ENCODE results near the gene SPINK2. TPM values are rescaled to one million over a fixed set of nuclear protein-coding genes. Genes with fewer than 3 reads are reported as not detected.

Gene SPINK2
- polyA plus RNA-seq, 3 donors: not detected

- intact Hi-C loops (cut with micrococcal nuclease): no loop called here
- H3K79me2 ChIP-seq (ENCODE audit: insufficient read depth, low read length): no peaks in the 10 kb centered on the region
- Mint-ChIP-seq H3K27me3 (ENCODE audit: low read depth in 3 of 3) (peaks cover 20 to 38% (median 26%) of the 10 kb centered on the region in 3 donors), H3K36me3 (peaks cover 0 to 6% of the 10 kb centered on the region in 2 donors), H3K27ac (no peak overlapping the region), H3K9me3 (peaks cover 0 to 3% (median 0%) of the 10 kb centered on the region in 7 donors), H3K4me1 (peaks cover 25% of the 10 kb centered on the region), H3K4me3 (no peak overlapping the region)
- H3K9me3 ChIP-seq (replicated peaks in 1 of 2; ENCODE audit: control insufficient read depth in 1 of 2, insufficient read depth in 1 of 2, low read length in 2 of 2): no peaks in the 10 kb centered on the region
- TF ChIP-seq, protein P1, sequence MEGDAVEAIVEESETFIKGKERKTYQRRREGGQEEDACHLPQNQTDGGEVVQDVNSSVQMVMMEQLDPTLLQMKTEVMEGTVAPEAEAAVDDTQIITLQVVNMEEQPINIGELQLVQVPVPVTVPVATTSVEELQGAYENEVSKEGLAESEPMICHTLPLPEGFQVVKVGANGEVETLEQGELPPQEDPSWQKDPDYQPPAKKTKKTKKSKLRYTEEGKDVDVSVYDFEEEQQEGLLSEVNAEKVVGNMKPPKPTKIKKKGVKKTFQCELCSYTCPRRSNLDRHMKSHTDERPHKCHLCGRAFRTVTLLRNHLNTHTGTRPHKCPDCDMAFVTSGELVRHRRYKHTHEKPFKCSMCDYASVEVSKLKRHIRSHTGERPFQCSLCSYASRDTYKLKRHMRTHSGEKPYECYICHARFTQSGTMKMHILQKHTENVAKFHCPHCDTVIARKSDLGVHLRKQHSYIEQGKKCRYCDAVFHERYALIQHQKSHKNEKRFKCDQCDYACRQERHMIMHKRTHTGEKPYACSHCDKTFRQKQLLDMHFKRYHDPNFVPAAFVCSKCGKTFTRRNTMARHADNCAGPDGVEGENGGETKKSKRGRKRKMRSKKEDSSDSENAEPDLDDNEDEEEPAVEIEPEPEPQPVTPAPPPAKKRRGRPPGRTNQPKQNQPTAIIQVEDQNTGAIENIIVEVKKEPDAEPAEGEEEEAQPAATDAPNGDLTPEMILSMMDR (IDR thresholded peaks at IDR 0.05): no peak
- no peak overlapping the region for H3K4me2 ChIP-seq (replicated peaks; ENCODE audit: extremely low read depth, low read length, poor library complexity, severe bottlenecking)
- no peak overlapping the region for H3K27ac ChIP-seq (ENCODE audit: low read depth in 1 of 2, low read length in 2 of 2)
- H3K27me3 ChIP-seq (ENCODE audit: control insufficient read depth in 2 of 2, insufficient read depth in 2 of 2, low read length in 2 of 2): peaks cover 19 to 22% of the 10 kb centered on the region in 2 donors
- H3K4me1 ChIP-seq (ENCODE audit: control insufficient read depth in 1 of 2, insufficient read depth in 2 of 2, low read length in 2 of 2): peaks cover 11 to 14% of the 10 kb centered on the region in 2 donors
- WGBS (ENCODE audit: insufficient coverage): no CpG with 5 or more reads among the region's 1 CpG
- no peak overlapping the region for H3K4me3 ChIP-seq (replicated peaks in 1 of 3; ENCODE audit: low read depth in 2 of 3, low read length in 3 of 3)
- H3K9ac ChIP-seq (ENCODE audit: insufficient read depth, low read length, poor library complexity, severe bottlenecking): no peak overlapping the region
- no peaks in the 10 kb centered on the region for H3K36me3 ChIP-seq (replicated peaks in 1 of 2; ENCODE audit: control insufficient read depth in 1 of 2, insufficient read depth in 2 of 2, low read length in 2 of 2)
- H2AFZ ChIP-seq (ENCODE audit: insufficient read depth, low read depth, low read length, poor library complexity, severe bottlenecking): no peak overlapping the region
- no peaks in the 10 kb centered on the region for H4K20me1 ChIP-seq (ENCODE audit: insufficient read depth, low read length)
- DNase-seq: no peak
Observed at GRCh38 chr4:56818797-56819196, 2.7 kb downstream of the SPINK2 start.

- H3K79me2 ChIP-seq (ENCODE audit: insufficient read depth, low read length): no peaks in the 10 kb centered on the region
- Mint-ChIP-seq H3K27ac (no peak overlapping the region), H3K9me3 (peaks cover 0 to 3% (median 0%) of the 10 kb centered on the region in 7 donors), H3K36me3 (peaks cover 0 to 6% of the 10 kb centered on the region in 2 donors), H3K4me1 (peaks cover 25% of the 10 kb centered on the region), H3K27me3 (ENCODE audit: low read depth in 3 of 3) (peaks cover 20 to 34% (median 26%) of the 10 kb centered on the region in 3 donors), H3K4me3 (no peak overlapping the region)
- no peak overlapping the region for H3K4me3 ChIP-seq (replicated peaks in 1 of 3; ENCODE audit: low read depth in 2 of 3, low read length in 3 of 3)
- H3K9ac ChIP-seq (ENCODE audit: insufficient read depth, low read length, poor library complexity, severe bottlenecking): no peak overlapping the region
- H3K36me3 ChIP-seq (replicated peaks in 1 of 2; ENCODE audit: control insufficient read depth in 1 of 2, insufficient read depth in 2 of 2, low read length in 2 of 2): no peaks in the 10 kb centered on the region
- DNase-seq: no peak
- no peak overlapping the region for H2AFZ ChIP-seq (ENCODE audit: insufficient read depth, low read depth, low read length, poor library complexity, severe bottlenecking)
- H3K9me3 ChIP-seq (replicated peaks in 1 of 2; ENCODE audit: control insufficient read depth in 1 of 2, insufficient read depth in 1 of 2, low read length in 2 of 2): no peaks in the 10 kb centered on the region
- WGBS (ENCODE audit: insufficient coverage): 75% methylated on average over 2 of the region's 5 CpGs
- no peak overlapping the region for H3K4me2 ChIP-seq (replicated peaks; ENCODE audit: extremely low read depth, low read length, poor library complexity, severe bottlenecking)
- TF ChIP-seq, protein P1 (IDR thresholded peaks at IDR 0.05): no peak
- peaks cover 19 to 22% of the 10 kb centered on the region in 2 donors for H3K27me3 ChIP-seq (ENCODE audit: control insufficient read depth in 2 of 2, insufficient read depth in 2 of 2, low read length in 2 of 2)
- intact Hi-C loops (cut with micrococcal nuclease): no loop called here
- H4K20me1 ChIP-seq (ENCODE audit: insufficient read depth, low read length): no peaks in the 10 kb centered on the region
- H3K4me1 ChIP-seq (ENCODE audit: control insufficient read depth in 1 of 2, insufficient read depth in 2 of 2, low read length in 2 of 2): peaks cover 11 to 14% of the 10 kb centered on the region in 2 donors
- no peak overlapping the region for H3K27ac ChIP-seq (ENCODE audit: low read depth in 1 of 2, low read length in 2 of 2)
Observed at GRCh38 chr4:56817840-56818491, 3.5 kb downstream of the SPINK2 start.
